GM18508 (cell line): ENCODE results near the gene SLC4A5.

Experiments used
- ATAC-seq: cut with Tn5 transposase; IDR thresholded peaks from one replicate; pipeline ENCODE4 v1.9.1; 2021; ENCODE audit warnings: moderate number of reproducible peaks; ENCODE audit not compliant: insufficient read depth, unreplicated experiment

The SLC4A5 gene

DNA sequence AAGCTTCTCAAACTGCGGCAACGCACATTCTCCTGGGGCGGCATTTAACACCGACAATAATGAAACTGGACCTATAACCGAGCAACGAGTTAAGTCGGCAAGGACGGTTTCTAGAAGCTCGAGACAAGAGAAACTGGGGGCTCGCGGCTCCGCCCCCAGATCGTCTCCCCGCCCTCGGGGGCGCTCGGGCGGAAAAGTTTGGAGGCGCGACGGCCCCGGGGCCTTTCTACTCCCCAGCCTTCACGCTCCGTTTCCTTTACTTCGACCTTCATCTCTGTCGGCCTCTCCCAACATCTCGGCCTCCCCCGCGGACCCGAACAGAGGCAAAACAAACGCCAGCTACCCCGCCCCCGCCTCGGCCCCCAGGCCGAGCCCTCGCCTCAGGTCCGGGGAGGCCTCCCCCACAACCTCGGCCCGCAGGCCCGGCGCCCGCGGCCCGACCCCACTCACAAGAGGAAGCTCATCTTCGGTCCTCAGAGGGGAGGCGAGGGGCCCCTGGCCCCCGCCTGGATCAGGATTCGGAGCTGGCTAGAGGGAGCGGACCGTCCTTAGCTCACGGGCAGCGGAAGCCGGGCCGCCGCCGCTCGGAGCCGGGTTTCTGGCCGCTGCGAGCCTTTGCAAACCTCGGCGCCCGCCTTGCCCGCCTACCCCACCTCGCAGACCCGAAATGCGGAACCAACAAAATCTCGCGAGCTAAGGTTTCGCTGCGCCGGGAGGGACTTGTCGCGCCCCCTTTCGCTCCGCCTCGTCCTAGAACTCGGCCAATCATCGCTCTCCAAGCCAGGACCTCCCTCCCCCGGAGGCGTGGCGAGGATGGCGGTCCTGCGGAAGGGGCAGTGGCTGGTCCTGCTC lies 164.8 kb downstream of the SLC4A5 start, which contains the start of gene MOB1A:
Gene MOB1A, minus strand, starts transcription at position 669 of the 852 bp plus-strand sequence. Its CDS starts 205 bp downstream, at position 464.
- ATAC-seq: peak; percentile 57

DNA sequence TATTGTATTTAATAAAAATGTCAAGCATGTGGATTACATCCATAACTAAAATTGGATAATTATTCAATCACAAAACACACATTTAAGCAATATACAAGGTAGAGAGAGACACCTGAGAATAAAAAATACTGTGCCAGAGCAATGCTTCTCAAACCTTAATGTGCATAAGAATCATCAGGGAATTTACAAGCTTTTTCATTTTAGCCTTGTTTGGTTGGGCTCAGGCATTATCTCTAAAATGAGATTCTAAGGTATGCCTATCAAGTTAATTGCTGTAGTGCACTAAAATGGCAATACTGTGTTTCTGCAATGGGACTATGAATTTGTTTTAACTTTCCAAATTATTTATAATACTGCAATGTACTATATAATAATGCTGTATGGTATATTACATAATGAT lies 165.5 kb downstream of the SLC4A5 start:
- ATAC-seq: no peak

DNA sequence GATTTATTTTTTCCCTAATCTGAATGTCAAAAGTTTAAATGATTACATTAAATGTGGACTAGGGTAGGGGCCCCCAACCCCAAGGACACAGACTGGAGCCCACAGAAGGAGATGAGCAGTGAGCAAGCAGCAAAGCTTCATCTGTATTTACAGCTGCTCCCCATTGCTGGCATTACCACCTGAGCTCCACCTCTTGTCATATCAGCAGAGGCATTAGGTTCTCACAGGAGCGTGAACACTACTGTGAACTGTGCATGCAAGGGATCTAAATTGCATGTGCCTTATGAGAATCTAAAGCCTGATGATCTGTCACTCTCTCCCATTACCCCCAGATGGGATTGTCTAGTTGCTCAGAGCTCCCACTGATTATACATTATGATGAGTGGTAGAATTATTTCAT lies 168.3 kb downstream of the SLC4A5 start:
- ATAC-seq: no peak

DNA sequence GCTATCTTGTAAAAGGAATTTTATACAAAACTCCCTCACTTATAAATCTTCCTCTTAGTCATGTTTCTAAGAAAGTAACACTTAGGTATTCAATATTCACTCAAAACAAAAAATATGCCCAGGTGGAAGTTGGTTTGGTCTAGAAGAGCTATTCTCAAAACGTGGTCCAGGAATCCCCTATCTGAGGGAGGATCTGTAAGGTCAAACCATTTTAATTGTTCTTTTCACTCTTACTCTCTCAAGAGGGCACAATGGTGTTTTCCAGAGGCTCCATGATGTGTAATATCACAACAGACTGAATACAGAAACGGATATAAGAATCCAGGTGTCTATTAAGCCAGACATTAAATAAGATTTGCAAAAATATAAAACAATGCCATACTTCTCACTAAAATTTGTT lies 174.5 kb downstream of the SLC4A5 start:
- no peak for ATAC-seq
